SK-N-SH treated with all-trans-retinoic acid at 6 μM for 48 hours (cell line): Measurements from ENCODE around the gene RGS7.

Experiments
- ARNTL ChIP-seq: fragments of 450-650 bp; formaldehyde crosslinking; IDR thresholded peaks from 2 replicates; pipeline ENCODE4 v1.5.0; 2020; ENCODE audit warnings: low read depth, mild to moderate bottlenecking, moderate library complexity, borderline replicate concordance
- BACH2 ChIP-seq: fragments of 250-450 bp; sonication (Bioruptor Pico); IDR thresholded peaks from 2 replicates; pipeline ENCODE4 v1.9.0; 2021; ENCODE audit warnings: mild to moderate bottlenecking, borderline replicate concordance
- ESRRG ChIP-seq: fragments of 250-450 bp; sonication (Bioruptor Pico); IDR thresholded peaks from 2 replicates; pipeline ENCODE4 v1.6.1; 2021; ENCODE audit warnings: mild to moderate bottlenecking
- ISL1 ChIP-seq: fragments of 250-450 bp; sonication (Bioruptor Pico); IDR thresholded peaks from 2 replicates; pipeline ENCODE4 v2.1.2; 2022; ENCODE audit warnings: mild to moderate bottlenecking, moderate library complexity
- TOX ChIP-seq: fragments of 250-450 bp; sonication (Bioruptor Pico); IDR thresholded peaks from 2 replicates; pipeline ENCODE4 v1.8.0; 2021; ENCODE audit warnings: mild to moderate bottlenecking, moderate library complexity, borderline replicate concordance
- ZFP3 ChIP-seq: fragments of 250-450 bp; sonication (Bioruptor Pico); IDR thresholded peaks from 2 replicates; pipeline ENCODE4 v1.5.0; 2020; ENCODE audit warnings: mild to moderate bottlenecking, moderate library complexity
- ZFP30 ChIP-seq: fragments of 450-650 bp; formaldehyde crosslinking; IDR thresholded peaks from 2 replicates; pipeline ENCODE4 v1.5.0; 2022; ENCODE audit warnings: mild to moderate bottlenecking, moderate library complexity
- ZNF565 ChIP-seq: fragments of 450-650 bp; formaldehyde crosslinking; conservative IDR thresholded peaks from 2 replicates; pipeline ENCODE4 v1.5.0; 2020; ENCODE audit warnings: low read depth, mild to moderate bottlenecking, moderate library complexity
- ZNF8 ChIP-seq: fragments of 450-650 bp; formaldehyde crosslinking; IDR thresholded peaks from 2 replicates; pipeline ENCODE4 v1.5.0; 2020; ENCODE audit warnings: mild to moderate bottlenecking, moderate library complexity
- TF ChIP-seq, protein P1 (sequence below): fragments of 250-450 bp; sonication (Bioruptor Pico); IDR thresholded peaks from 2 replicates; pipeline ENCODE4 v1.8.0; 2020; ENCODE audit warnings: mild to moderate bottlenecking, moderate library complexity, borderline replicate concordance
- TF ChIP-seq, protein P2 (sequence below): fragments of 250-450 bp; sonication (Bioruptor Pico); IDR thresholded peaks from 2 replicates; pipeline ENCODE4 v1.5.0; 2020; ENCODE audit warnings: mild to moderate bottlenecking, moderate library complexity

DNA sequence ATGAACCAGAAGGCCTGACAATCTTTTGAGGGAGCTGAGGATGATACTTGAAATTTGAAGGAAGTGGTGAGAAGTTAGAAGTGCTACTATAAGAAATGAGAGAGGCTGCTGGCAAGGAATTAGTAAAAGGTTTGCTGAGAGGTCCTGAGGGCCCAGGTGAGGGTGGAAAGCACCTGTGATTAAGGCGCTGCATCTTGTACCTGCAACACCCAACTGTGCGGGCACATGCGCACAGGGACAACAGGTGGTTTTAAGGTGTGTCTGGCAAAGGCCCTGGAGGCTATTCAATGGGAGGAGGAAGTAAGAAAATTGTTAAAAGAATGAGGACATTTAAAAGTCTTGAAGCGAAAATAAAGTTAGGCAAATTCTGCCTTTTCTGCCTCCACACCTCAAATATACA lies 349.3 kb downstream of the RGS7 start:
- TF ChIP-seq ISL1 (CRISPR knock-in tag) (no peak), ARNTL (CRISPR knock-in tag) (no peak), BACH2 (no peak), ESRRG (CRISPR knock-in tag) (no peak), ZFP3 (CRISPR knock-in tag) (no peak), ZFP30 (CRISPR knock-in tag) (no peak), ZNF565 (no peak), TOX (CRISPR knock-in tag) (no peak), ZNF8 (no peak)
- TF ChIP-seq, protein P1, sequence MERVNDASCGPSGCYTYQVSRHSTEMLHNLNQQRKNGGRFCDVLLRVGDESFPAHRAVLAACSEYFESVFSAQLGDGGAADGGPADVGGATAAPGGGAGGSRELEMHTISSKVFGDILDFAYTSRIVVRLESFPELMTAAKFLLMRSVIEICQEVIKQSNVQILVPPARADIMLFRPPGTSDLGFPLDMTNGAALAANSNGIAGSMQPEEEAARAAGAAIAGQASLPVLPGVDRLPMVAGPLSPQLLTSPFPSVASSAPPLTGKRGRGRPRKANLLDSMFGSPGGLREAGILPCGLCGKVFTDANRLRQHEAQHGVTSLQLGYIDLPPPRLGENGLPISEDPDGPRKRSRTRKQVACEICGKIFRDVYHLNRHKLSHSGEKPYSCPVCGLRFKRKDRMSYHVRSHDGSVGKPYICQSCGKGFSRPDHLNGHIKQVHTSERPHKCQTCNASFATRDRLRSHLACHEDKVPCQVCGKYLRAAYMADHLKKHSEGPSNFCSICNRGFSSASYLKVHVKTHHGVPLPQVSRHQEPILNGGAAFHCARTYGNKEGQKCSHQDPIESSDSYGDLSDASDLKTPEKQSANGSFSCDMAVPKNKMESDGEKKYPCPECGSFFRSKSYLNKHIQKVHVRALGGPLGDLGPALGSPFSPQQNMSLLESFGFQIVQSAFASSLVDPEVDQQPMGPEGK, result no peak
- TF ChIP-seq, protein P2, sequence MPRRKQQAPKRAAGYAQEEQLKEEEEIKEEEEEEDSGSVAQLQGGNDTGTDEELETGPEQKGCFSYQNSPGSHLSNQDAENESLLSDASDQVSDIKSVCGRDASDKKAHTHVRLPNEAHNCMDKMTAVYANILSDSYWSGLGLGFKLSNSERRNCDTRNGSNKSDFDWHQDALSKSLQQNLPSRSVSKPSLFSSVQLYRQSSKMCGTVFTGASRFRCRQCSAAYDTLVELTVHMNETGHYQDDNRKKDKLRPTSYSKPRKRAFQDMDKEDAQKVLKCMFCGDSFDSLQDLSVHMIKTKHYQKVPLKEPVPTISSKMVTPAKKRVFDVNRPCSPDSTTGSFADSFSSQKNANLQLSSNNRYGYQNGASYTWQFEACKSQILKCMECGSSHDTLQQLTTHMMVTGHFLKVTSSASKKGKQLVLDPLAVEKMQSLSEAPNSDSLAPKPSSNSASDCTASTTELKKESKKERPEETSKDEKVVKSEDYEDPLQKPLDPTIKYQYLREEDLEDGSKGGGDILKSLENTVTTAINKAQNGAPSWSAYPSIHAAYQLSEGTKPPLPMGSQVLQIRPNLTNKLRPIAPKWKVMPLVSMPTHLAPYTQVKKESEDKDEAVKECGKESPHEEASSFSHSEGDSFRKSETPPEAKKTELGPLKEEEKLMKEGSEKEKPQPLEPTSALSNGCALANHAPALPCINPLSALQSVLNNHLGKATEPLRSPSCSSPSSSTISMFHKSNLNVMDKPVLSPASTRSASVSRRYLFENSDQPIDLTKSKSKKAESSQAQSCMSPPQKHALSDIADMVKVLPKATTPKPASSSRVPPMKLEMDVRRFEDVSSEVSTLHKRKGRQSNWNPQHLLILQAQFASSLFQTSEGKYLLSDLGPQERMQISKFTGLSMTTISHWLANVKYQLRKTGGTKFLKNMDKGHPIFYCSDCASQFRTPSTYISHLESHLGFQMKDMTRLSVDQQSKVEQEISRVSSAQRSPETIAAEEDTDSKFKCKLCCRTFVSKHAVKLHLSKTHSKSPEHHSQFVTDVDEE (CRISPR knock-in tag), result no peak
